ENCODE measurements around the gene PAK5. TPM values are rescaled to one million over a fixed set of nuclear protein-coding genes. Genes with fewer than 3 reads are reported as not detected.
A peak's percentile ranks its signal among the peaks of the same experiment; 100 is the strongest.

The PAK5 gene
- total RNA-seq: under 1 TPM; 0.22 to 0.42 TPM
- 3.0 TPM for polyA plus RNA-seq (2013, experiment 1 of 2)
- polyA plus RNA-seq (2013, experiment 2 of 2): 2.4 TPM
- long read RNA-seq, experiment 1, partial matches to known transcripts: 0 of 1 reads
- long read RNA-seq, experiment 1, other reads (novel, unspliced or antisense): 1 of 1 reads
- long read RNA-seq, experiment 2: 0 reads
- long read RNA-seq, experiment 3: 0 reads
- long read RNA-seq, experiment 4: 0 reads

DNA sequence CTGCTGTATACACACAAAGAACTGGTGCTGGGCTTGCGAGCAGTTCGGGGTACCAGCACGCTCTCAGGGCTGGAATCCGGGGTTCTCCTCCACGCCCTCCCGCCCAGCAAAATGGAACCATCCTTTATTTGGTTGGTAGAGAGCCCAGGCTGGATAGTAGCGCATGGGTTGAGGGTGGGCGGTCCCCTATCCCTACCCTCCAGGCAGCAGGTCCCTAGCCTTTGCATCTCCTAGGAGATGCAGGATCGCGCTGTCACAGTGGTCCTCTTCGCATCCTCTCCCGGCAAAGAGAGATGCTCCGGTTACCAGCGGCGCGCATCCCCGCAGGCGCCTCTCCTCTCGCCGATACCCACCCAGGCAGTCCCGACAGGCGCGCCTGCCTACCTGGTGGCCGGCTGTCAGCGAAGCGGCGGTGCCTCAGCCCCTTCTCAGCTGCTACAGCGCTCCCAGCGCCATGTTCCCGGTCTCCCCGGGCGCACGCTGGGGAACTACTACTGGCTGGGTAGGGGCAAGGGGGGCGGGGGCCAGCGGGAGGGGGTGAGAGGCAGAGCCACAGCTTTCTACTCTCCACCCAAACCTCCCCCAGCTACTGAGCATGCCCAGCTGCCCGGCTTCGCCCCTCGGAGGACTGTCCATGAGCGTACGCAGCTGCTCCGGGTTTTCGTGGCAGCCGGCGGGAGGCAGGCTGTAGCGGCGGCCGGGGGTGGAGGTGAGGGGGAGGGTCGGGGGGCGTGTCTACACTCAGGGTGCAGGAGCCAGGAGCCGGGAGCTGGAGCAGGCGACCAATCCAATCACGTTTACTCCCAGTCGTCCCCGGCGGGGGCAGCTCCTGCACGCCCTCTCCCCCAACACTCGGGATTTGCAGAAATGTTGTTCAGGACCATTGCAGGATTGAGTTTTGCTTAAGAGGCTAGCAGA, at the start of gene PAK5:
Gene PAK5 (minus strand): TSS at position 699 of the 918 bp plus-strand sequence. CDS start 194,748 bp downstream, outside the sequence.
- Histone ChIP-seq H3K4me1 (ENCODE audit: control insufficient read depth, insufficient read depth, low read length) (no peaks in the 10 kb centered on the region), H3K4me3 (ENCODE audit: low read length) (peak within 1 kb of the TSS; percentile 82), H3K9ac (ENCODE audit: extremely low read depth, low read length, poor library complexity, severe bottlenecking) (no peak within 1 kb of the TSS), H3K27me3 (ENCODE audit: control insufficient read depth, insufficient read depth, low read length, poor library complexity, severe bottlenecking) (peaks cover 39% of the 10 kb centered on the region), H3K36me3 (ENCODE audit: control insufficient read depth, insufficient read depth, low read length) (no peaks in the 10 kb centered on the region), H3K27ac (ENCODE audit: low read depth, low read length) (peak within 1 kb of the TSS; percentile 15), H3K9me3 (ENCODE audit: control insufficient read depth, low read length) (no peaks in the 10 kb centered on the region)
- no peak within 1 kb of the TSS for H3K27ac Mint-ChIP-seq
- TF ChIP-seq, protein P1, sequence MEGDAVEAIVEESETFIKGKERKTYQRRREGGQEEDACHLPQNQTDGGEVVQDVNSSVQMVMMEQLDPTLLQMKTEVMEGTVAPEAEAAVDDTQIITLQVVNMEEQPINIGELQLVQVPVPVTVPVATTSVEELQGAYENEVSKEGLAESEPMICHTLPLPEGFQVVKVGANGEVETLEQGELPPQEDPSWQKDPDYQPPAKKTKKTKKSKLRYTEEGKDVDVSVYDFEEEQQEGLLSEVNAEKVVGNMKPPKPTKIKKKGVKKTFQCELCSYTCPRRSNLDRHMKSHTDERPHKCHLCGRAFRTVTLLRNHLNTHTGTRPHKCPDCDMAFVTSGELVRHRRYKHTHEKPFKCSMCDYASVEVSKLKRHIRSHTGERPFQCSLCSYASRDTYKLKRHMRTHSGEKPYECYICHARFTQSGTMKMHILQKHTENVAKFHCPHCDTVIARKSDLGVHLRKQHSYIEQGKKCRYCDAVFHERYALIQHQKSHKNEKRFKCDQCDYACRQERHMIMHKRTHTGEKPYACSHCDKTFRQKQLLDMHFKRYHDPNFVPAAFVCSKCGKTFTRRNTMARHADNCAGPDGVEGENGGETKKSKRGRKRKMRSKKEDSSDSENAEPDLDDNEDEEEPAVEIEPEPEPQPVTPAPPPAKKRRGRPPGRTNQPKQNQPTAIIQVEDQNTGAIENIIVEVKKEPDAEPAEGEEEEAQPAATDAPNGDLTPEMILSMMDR (conservative IDR thresholded peaks at IDR 0.05): no peak
- WGBS, 2 experiments (ENCODE audit: insufficient coverage in 1 of 2, insufficient read length in 1 of 2): 1 to 4% methylated on average over 7 to 55 of the region's 57 CpGs
- no peaks in the 10 kb centered on the region for H3K36me3 Mint-ChIP-seq (ENCODE audit: low read depth)
- H3K4me3 Mint-ChIP-seq: peak within 1 kb of the TSS; percentile 56
- H3K9me3 Mint-ChIP-seq: no peaks in the 10 kb centered on the region
- peak; percentile 99 for DNase-seq
- H3K4me1 Mint-ChIP-seq: peaks cover 4% of the 10 kb centered on the region
- peaks cover 42% of the 10 kb centered on the region for H3K27me3 Mint-ChIP-seq (ENCODE audit: insufficient read depth)

DNA sequence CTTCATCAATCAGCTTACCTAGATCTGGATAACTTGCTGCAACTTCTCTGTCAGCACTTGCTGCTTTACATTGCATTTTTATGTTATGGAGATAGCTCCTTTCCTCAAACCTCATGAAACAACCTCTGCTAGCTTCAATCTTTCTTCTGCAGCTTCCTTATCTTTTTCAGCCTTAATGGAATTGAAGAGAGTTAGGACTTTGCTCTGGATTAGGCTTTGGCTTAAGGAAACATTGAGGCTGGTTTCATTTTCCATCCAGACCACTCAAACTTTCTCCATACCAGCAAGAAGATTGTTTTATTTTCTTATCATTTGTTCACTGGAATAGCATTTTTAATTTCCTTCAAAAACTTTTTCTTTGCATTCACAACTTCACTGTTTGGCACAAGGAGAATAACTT, 48.8 kb upstream of the PAK5 start:
- no peaks in the 10 kb centered on the region for H3K36me3 Mint-ChIP-seq (ENCODE audit: low read depth)
- Histone ChIP-seq H3K36me3 (ENCODE audit: control insufficient read depth, insufficient read depth, low read length) (no peaks in the 10 kb centered on the region), H3K9ac (ENCODE audit: extremely low read depth, low read length, poor library complexity, severe bottlenecking) (no peak overlapping the region), H3K4me3 (ENCODE audit: low read length) (no peak overlapping the region), H3K9me3 (ENCODE audit: control insufficient read depth, low read length) (no peaks in the 10 kb centered on the region), H3K4me1 (ENCODE audit: control insufficient read depth, insufficient read depth, low read length) (no peaks in the 10 kb centered on the region), H3K27me3 (ENCODE audit: control insufficient read depth, insufficient read depth, low read length, poor library complexity, severe bottlenecking) (no peaks in the 10 kb centered on the region), H3K27ac (ENCODE audit: low read depth, low read length) (no peak overlapping the region)
- peaks cover 5% of the 10 kb centered on the region for H3K9me3 Mint-ChIP-seq
- TF ChIP-seq, protein P1 (conservative IDR thresholded peaks at IDR 0.05): no peak
- no peaks in the 10 kb centered on the region for H3K27me3 Mint-ChIP-seq (ENCODE audit: insufficient read depth)
- no peak for DNase-seq
- no peak overlapping the region for H3K27ac Mint-ChIP-seq
- H3K4me1 Mint-ChIP-seq: peaks cover 4% of the 10 kb centered on the region
- no peak overlapping the region for H3K4me3 Mint-ChIP-seq

DNA sequence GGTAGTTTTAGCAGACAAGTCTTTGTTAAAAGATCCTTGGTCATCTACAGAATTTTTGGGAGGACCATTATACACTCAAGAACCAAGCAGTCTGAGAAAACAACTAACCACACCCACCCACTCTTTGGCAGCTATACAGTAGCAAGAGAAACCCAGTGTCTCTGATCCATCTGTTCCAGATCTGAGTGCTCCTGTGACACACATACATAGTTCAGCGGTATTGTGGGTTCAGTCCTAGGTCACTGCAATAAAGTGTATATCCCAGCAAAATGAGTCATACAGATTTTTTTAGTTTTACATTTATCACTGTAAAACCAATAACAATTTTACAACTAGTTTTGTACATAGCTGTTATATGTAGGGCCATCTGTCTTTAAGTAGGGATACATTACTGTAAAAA, 47.4 kb upstream of the PAK5 start:
- Mint-ChIP-seq H3K4me3 (no peak overlapping the region), H3K27ac (no peak overlapping the region)
- 96 to 100% methylated on average over 1 of the region's 1 CpG for WGBS, 2 experiments (ENCODE audit: insufficient coverage in 1 of 2, insufficient read length in 1 of 2)

More for the DNA sequence above, 47.4 kb upstream of the PAK5 start:
- Mint-ChIP-seq H3K4me1 (peaks cover 4% of the 10 kb centered on the region), H3K27me3 (ENCODE audit: insufficient read depth) (no peaks in the 10 kb centered on the region), H3K9me3 (peaks cover 5% of the 10 kb centered on the region), H3K36me3 (ENCODE audit: low read depth) (no peaks in the 10 kb centered on the region)
- Histone ChIP-seq H3K36me3 (ENCODE audit: control insufficient read depth, insufficient read depth, low read length) (no peaks in the 10 kb centered on the region), H3K9me3 (ENCODE audit: control insufficient read depth, low read length) (no peaks in the 10 kb centered on the region), H3K4me3 (ENCODE audit: low read length) (no peak overlapping the region), H3K27ac (ENCODE audit: low read depth, low read length) (no peak overlapping the region), H3K4me1 (ENCODE audit: control insufficient read depth, insufficient read depth, low read length) (no peaks in the 10 kb centered on the region), H3K27me3 (ENCODE audit: control insufficient read depth, insufficient read depth, low read length, poor library complexity, severe bottlenecking) (no peaks in the 10 kb centered on the region), H3K9ac (ENCODE audit: extremely low read depth, low read length, poor library complexity, severe bottlenecking) (no peak overlapping the region)
- TF ChIP-seq, protein P1 (conservative IDR thresholded peaks at IDR 0.05): no peak
- no peak for DNase-seq
